ENCODE results near the gene SPEM3.

GRCh38 chr17:7382901-7383300, 45.8 kb upstream of the SPEM3 start:
- TF ChIP-seq, protein P1, sequence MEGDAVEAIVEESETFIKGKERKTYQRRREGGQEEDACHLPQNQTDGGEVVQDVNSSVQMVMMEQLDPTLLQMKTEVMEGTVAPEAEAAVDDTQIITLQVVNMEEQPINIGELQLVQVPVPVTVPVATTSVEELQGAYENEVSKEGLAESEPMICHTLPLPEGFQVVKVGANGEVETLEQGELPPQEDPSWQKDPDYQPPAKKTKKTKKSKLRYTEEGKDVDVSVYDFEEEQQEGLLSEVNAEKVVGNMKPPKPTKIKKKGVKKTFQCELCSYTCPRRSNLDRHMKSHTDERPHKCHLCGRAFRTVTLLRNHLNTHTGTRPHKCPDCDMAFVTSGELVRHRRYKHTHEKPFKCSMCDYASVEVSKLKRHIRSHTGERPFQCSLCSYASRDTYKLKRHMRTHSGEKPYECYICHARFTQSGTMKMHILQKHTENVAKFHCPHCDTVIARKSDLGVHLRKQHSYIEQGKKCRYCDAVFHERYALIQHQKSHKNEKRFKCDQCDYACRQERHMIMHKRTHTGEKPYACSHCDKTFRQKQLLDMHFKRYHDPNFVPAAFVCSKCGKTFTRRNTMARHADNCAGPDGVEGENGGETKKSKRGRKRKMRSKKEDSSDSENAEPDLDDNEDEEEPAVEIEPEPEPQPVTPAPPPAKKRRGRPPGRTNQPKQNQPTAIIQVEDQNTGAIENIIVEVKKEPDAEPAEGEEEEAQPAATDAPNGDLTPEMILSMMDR (IDR thresholded peaks at IDR 0.05; ENCODE audit: low read depth, low read length, missing input control) = no peak
- TF ChIP-seq, protein P2, sequence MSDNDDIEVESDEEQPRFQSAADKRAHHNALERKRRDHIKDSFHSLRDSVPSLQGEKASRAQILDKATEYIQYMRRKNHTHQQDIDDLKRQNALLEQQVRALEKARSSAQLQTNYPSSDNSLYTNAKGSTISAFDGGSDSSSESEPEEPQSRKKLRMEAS (IDR thresholded peaks at IDR 0.05) = no peak
- TF ChIP-seq FOXA1 (IDR thresholded peaks at IDR 0.05) (no peak), HNF4G (IDR thresholded peaks at IDR 0.05) (no peak), TAF1 (conservative IDR thresholded peaks at IDR 0.05) (no peak), RAD21 (IDR thresholded peaks at IDR 0.05) (no peak), SP1 (IDR thresholded peaks at IDR 0.05) (no peak), GABPA (IDR thresholded peaks at IDR 0.05 in 1 of 2, conservative IDR thresholded peaks at IDR 0.05 in 1 of 2) (no peak), YY1 (IDR thresholded peaks at IDR 0.05) (no peak), EGR1 (IDR thresholded peaks at IDR 0.05; ENCODE audit: low read depth in 2 of 2) (no peak), REST (IDR thresholded peaks at IDR 0.05) (no peak), JUND (IDR thresholded peaks at IDR 0.05) (no peak)
- TF ChIP-seq, protein P3, sequence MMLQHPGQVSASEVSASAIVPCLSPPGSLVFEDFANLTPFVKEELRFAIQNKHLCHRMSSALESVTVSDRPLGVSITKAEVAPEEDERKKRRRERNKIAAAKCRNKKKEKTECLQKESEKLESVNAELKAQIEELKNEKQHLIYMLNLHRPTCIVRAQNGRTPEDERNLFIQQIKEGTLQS (IDR thresholded peaks at IDR 0.05) = no peak
